COLO668 (cell line): ENCODE results near the gene ANTXR2.
"Not testable (repeated sequence)": the region's sequence is repeated elsewhere in the genome, so short reads cannot be mapped to it uniquely, and the experiment has no call there.

ENCODE experiments used
- DNase-seq: peaks from one replicate; lab custom pipeline; 2025; ENCODE audit not compliant: unreplicated experiment; lab: John Stamatoyannopoulos, UW

ANTXR2 gene

GRCh38 chr4:79922011-79922410 is 151.0 kb downstream of the ANTXR2 start:
- no peak for DNase-seq

DNA sequence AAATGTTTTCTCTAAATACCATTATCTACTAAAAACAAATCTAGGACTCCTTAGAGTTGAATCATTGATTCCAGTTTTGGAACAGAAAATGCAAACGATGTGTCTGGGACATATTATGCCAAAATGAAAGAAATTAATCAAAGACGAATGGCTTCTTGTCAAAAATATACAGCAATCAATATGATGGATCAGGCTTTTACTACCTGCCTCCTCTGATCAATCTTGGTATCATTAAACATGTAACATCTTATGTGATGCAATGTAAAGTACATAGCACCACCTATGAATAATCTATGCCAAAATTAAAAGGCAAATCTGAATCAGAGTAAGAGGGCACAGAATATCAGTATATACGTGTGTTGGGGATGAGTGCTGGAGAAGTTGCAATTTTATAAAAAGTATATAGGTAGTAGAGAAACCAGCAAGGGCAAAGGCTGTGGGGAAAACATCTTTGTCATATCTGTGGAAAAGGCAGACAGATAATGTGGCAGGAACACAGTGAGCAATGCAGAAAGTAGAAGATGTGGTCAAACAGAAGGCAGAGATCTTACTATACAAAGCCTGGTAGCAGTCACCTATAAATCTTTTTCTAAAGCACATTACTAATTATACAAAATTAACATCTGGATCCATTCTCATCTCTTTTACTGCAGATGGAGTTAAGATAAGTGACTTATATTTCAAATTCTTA is 152.7 kb downstream of the ANTXR2 start:
- DNase-seq: no peak

- DNase-seq: no peak
These were observed 154.7 kb downstream of the ANTXR2 start for GRCh38 chr4:79918292-79918691.

DNA sequence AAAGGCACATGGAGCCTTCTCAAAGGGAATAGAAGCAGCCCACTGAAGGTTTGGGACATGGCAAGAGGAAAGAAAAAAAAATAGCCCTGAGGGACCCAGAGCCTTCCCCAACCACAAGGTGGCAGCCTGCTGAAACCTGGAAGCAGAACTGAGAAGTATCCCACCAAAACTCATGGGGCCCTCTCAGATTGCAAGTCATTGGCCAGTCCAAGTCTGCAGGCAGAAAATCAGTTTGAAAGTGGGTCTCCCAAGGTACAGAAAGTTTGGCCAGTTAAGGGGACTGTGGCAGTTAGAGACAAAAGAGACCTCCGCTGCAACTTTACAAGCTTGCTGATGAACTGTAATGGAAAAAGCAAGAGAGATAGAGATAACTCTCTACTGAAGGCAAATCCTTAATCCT is 155.8 kb downstream of the ANTXR2 start:
- DNase-seq: peak; percentile 34

- no peak for DNase-seq
These were observed 157.8 kb downstream of the ANTXR2 start for GRCh38 chr4:79915246-79915645.

GRCh38 chr4:79913581-79913980 is 159.4 kb downstream of the ANTXR2 start:
- no peak for DNase-seq

DNA sequence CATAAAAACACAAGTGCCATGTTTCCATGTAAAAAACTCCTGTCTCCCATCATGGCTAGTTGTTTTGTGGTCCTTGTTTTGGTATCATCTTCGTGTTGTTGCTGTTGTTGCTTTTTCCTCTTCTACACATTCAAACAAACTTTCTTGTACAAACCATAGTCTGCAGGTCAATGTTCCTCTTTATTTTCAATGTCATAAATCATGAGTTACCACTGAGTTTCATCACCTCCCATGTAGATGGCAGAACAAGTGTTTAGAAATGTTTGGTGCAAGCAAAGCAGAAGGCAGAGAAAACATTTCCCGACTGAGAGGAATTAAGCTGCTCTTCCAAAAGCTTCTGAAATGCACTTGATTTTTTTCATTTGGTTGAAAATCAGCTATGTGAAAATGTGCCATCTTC is 166.0 kb downstream of the ANTXR2 start:
- no peak for DNase-seq

- no peak for DNase-seq
These were observed 166.7 kb downstream of the ANTXR2 start for GRCh38 chr4:79906303-79906702.

- no peak for DNase-seq
These were observed 167.8 kb downstream of the ANTXR2 start for GRCh38 chr4:79905212-79905611.

- DNase-seq: no peak
These were observed 168.7 kb downstream of the ANTXR2 start for GRCh38 chr4:79904331-79904730.

GRCh38 chr4:79900182-79900581 is 172.8 kb downstream of the ANTXR2 start:
- DNase-seq: no peak

DNA sequence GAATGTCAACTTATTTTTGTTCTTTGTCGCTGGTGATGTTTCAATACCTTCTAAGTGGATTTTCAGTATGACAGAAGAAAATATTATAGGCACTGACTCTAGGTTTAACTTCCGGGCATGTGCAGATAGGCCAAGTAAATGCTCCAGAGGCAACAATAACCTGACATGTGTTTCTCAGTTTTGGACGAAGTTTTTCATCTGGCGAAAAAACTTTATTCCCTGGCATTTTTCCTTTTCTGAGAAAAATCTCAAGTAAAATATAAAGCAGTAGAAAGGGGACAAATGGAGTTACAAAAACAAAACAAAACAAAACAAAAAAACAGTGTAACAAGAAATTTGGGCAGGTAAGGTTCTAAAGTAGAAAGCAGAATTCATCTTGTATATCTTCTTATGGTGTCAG is 173.5 kb downstream of the ANTXR2 start:
- no peak for DNase-seq

DNA sequence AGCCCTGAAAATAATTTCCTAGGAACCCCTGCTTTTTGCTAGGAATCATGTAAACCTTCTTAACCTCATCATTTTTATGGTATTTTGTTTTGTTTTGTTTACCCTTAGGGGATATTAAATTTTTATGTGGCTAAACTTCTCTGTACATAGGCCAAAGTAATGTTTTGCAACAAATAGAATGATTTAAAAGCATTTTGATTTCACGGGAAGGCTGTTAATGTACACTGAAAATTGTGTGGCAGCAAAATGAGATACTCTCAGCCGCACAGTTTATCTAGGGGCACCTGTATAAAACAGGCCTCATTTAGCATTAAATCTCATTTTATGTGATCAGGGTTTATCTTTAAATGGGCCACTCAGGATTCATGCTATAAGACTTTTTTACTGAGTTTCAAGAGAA is 175.0 kb downstream of the ANTXR2 start:
- DNase-seq: no peak

GRCh38 chr4:79897174-79897573 is 175.9 kb downstream of the ANTXR2 start:
- DNase-seq: no peak

DNA sequence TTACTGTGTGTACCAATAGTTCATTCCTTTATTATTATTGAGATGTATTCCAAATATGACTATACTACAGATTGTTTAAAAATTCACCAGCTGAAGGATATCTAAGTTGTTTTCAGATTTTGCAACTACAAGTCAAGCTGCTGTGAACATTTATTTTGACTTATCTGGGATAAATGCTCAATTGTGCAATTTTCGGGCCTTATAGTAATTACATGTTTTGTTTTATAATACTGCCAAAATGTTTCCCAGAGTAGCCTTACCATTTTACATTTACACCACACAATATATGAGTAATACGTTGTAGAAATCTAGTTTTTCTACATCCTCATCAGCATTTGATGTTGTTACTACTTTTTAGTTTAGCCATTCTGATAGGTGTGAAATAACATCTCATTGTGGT is 179.6 kb downstream of the ANTXR2 start:
- DNase-seq: no peak

GRCh38 chr4:79889026-79889425 is 184.0 kb downstream of the ANTXR2 start:
- not testable (repeated sequence) for DNase-seq

DNA sequence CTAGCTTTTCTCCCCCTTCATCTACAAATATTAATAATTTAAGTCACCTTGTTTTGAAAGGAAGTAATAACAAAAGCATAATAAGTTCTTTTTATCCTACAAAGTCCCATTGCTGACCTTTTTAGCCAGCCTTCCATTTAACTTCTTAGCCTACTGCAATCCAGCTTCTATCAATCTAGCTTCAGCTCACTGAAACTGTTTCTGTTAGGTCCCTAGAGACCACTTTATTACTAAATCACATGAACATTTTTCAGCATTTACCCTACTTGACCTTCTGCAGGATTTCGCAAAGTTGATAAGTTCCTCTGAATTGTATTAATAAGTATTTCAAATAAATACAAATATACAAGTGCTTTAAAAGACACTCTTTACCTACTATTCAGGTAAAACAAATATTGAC is 186.5 kb downstream of the ANTXR2 start:
- DNase-seq: no peak

GRCh38 chr4:79886021-79886420 is 187.0 kb downstream of the ANTXR2 start:
- no peak for DNase-seq

GRCh38 chr4:79883290-79883689 is 189.7 kb downstream of the ANTXR2 start:
- DNase-seq: no peak

GRCh38 chr4:79882806-79883205 is 190.2 kb downstream of the ANTXR2 start:
- no peak for DNase-seq

DNA sequence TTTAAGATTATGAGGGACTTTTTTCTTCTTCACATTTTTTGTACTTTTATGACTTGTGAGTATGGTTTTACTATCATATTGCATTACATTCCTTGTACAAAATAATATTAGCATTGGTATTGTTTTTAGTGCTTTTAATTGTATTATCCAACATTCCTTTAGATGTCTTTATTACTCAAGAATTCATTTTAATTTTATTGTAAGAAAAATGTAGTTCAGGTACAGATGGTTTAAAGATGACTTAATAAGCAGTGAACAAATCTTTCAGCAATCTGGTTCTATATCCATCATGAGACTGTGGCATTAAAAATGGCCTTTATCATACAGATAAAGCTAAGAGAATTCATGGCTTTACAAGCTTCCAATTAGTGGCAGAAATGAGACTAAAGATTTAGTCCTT is 191.6 kb downstream of the ANTXR2 start:
- DNase-seq: no peak

GRCh38 chr4:79877511-79877910 is 195.5 kb downstream of the ANTXR2 start:
- DNase-seq: no peak

- DNase-seq: no peak
These were observed 197.6 kb downstream of the ANTXR2 start for GRCh38 chr4:79875344-79875899.
